ENCODE data around the gene ALPK1.
A peak's percentile ranks its signal among the peaks of the same experiment; 100 is the strongest.
"Not testable (repeated sequence)": the region's sequence is repeated elsewhere in the genome, so short reads cannot be mapped to it uniquely, and the experiment has no call there.

ALPK1 gene

GRCh38 chr4:112381996-112382692 lies 85.0 kb downstream of the ALPK1 start:
- peak; percentile 74 for DNase-seq

- DNase-seq, result no peak
Measured at GRCh38 chr4:112386071-112386470, 88.9 kb downstream of the ALPK1 start.

DNA sequence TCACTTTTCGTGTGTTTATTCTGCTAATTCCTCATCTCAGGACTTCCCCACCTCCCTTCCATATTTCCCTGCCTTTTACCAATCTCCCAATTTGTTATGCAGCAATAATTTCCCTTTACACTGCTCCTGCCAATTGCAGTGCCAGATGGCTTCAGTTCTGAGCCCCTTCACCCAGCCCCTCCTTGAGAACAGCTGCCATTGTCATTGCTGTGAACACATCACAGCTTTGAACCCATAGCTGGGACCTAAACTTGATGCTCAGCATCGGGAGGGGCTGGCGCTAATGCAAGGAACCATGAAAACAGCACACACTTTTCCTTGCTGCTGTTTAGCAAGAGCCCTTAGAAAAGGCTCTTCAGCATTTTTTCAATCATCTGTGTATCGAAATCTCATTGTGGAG lies 104.9 kb downstream of the ALPK1 start:
- no peak for DNase-seq

- no peak for DNase-seq
Measured at GRCh38 chr4:112403101-112403945, 106.2 kb downstream of the ALPK1 start.

- DNase-seq, result peak; percentile 16
Measured at GRCh38 chr4:112410364-112410763, 113.2 kb downstream of the ALPK1 start.

DNA sequence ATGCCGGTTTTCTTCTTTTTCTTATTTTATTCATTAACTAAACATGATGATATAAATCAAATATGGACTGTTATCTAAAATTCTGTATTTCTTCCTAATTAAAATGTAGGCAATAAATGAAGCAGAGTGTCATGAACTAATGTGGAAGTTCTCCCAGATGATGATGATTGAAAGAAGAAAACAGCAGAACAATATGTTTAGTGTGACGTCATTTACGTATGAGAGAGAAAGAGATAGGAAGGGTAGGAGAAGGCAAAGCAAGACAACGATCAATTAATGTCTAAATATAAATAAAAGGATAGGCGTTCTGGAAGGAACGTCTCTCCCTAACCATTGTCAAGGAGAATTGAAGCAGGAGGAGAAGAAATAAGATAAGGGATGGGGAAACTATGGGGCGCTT lies 113.6 kb downstream of the ALPK1 start:
- no peak for DNase-seq

DNA sequence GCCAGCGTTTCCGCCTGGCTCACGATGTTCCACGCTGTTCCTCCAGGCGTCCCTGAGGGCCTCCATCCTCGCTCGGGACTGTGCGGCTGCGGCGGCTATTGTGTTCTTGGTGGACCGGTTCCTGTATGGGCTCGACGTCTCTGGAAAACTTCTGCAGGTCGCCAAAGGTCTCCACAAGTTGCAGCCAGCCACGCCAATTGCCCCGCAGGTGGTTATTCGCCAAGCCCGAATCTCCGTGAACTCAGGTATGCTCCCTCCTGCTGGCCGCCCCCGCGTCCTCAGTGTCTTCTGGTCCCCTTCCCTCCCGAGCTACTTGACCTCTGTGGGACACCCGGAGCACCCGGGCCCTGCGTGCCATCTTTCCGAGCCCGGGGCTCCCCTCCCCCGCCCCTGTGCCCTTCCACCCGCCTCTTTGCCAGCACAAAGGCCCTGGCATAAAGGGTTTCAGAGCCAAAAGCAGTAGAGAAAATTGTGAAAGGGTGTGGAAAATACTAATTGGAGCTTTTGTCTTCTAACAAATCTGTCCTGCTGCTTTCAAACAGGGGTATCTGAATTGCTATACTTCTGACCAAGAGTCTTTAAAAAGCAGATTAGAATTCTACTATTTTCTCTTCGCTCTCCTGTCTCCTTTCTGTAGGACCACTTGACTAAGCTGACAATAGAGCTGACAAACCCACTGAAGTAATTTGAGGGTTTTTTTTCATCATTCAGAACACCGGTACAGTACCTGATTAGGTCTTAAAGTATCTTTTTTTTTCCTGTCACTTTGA lies 114.8 kb downstream of the ALPK1 start:
- no peak for DNase-seq

GRCh38 chr4:112416464-112416863 lies 119.3 kb downstream of the ALPK1 start:
- DNase-seq, result no peak

DNA sequence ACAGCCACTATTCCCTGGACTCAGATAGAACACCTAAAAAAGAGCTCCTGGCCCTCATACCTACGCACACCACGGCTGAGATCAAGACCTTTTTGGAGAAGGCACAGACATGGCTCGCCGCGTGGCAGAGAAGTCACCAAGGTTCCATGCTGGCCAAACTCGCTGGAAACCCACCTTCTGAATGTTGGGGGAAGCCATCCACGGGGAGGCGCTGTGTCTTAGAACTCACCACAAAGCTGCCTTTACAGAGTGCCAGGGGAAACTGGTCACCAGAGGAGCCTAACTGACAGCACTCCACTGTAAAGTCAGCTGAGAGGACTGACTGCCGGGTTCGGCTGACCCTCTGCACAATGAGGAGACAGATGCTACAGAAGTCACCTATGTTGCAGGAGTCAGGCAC lies 120.9 kb downstream of the ALPK1 start:
- DNase-seq, result no peak

DNA sequence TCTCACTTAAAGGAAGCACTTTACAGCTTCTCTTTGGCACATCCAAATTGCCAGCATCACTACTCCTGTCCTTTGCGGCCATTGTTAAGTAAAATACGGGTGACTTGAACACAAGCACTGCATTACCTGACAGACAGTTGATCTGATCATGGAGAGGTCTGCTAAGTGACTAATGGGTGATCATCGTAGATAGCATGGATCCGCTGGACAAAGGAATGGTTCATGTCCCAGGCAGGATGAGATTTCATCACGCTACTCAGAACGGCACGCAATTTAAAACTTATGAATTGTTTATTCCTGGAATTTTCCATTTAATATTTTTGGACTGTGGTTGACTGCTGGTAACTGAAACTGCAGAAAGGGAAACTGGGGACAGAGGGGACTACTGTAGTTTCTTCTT lies 124.7 kb downstream of the ALPK1 start:
- no peak for DNase-seq

GRCh38 chr4:112422644-112423043 lies 125.5 kb downstream of the ALPK1 start:
- no peak for DNase-seq

DNA sequence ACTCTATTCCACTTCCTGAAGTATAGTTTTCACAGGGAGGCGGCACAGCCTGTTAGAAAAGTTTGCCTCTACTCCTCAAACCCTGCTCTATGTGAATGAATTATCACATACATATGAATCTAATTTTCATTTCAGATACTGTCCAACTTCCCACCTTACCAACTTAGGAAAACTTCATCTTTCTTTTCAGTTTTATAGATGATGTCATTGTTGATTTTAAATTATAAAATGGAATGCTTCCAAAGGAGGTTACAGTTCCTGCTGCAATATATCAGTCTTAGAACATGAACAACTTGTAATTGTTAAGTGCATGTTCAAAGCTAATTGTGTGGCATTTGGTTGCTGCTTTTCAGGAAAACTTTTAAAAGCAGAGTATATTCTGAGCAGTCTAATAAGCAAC lies 126.4 kb downstream of the ALPK1 start:
- DNase-seq, result no peak

DNA sequence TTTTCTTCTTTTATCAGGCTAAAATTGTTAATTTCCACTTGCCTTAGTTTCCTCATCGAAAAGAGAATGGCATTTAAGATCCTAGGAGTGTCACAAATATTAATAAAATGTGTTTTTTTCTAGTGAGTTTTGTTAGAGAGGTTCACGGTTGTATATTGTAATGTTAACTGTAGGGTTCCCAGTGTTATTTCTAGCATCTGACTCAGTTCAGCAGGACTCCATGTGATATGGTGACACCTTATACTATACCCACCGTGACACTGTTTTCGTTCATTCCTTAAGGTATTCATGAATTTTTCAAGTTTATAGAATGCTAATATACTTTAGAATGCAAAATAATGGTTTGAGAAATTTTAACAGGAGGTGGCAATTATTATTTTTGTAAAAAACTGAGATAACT lies 128.7 kb downstream of the ALPK1 start:
- no peak for DNase-seq

DNA sequence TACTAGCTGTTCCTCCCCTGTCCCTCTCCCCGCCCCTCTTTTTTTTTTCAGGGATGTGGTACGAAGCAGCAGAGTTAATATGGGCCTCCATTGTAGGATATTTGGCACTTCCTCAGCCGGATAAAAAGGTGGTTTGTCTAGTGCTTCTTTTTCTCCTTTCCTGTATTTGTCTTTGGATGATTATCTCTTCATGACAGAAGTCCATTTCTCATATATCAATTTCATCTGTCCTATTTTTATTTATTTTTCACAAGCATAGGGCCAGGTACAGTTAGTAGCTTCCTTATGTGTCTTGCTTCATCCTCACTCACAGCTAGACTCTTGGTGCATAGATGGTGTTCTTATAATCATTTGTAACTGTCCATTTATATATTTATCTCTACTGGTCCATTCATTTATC lies 129.2 kb downstream of the ALPK1 start:
- no peak for DNase-seq

- no peak for DNase-seq
Measured at GRCh38 chr4:112431158-112431557, 134.0 kb downstream of the ALPK1 start.

- DNase-seq, result no peak
Measured at GRCh38 chr4:112436987-112437386, 139.8 kb downstream of the ALPK1 start.

GRCh38 chr4:112442226-112442625 lies 145.1 kb downstream of the ALPK1 start:
- DNase-seq, result not testable (repeated sequence)

DNA sequence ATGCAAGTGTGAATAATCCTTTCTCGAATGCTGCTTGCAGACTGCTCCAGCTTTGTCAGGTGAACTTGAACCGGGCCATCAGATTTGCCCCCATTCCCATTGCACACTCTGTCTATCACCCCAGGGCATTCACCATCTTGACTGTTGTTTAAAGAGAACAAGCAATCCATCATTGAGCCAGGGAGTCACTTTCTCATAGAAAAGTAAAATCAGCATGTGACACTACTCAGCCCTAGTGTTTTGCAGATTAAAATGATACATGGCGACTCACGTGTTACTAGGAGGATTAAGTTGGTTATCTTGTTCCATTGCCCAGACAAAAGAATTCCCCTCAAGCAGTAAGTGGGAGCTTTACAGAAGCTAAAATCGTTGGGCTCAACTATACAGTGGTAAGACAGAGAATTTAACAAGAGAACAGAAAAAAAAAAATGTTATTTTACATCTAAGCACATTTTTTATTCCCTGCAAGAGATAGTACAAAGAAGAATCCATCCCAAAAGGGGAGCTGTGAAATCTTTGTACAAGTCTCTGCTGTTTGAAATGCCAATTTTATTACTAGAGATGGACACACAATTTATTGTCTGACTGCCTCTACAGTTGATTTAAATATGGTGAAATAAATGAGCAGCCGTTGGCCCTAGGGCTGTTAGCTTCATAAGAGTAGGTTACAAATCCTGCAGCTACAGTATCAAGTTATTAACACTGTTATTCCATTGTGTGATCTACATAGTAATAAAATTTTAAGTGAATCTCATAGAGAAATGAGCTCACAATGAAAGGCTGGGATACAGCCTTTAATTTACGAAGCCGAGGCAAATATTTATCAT lies 151.3 kb downstream of the ALPK1 start:
- DNase-seq, result no peak

- no peak for DNase-seq
Measured at GRCh38 chr4:112449708-112450107, 152.5 kb downstream of the ALPK1 start.

GRCh38 chr4:112451104-112451503 lies 153.9 kb downstream of the ALPK1 start:
- no peak for DNase-seq

DNA sequence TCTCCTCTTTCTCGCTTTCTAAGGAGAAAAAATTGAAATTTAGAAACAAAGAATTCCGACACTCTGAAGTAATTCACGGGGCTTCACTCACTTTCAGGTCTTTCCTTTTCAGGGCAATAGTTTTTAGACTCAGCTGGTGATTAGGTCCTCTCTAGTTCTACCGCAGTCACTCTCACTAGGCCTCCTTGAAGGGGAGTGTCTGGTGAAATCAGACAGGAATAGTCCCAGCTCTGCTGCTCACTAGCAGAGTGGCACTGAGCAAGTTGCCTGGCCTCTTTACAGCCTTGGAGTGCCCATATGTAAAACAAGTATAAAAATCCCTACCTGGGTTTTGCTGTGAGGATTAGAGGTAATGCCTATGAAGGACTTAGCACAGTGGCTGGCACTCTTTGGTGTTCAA lies 154.7 kb downstream of the ALPK1 start:
- no peak for DNase-seq

DNA sequence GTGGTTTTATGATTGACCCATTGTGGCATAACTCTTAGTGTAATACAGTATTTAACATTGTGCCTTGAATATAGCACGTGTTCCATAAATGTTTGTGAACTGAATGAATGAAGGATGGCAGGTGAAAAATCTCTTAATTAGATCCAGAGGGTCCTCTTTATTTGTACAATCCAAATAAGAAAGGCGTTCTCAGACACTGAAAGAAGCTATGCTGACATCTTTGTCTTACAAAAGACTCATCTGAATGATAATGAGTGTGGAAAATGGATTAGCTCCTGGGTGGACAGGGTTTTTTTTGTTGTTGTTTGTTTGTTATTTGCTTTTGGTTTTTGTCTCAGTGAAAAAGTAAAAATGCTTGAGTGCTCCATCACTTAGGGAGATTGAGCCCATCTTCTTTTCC lies 156.2 kb downstream of the ALPK1 start:
- DNase-seq, result no peak

- DNase-seq, result no peak
Measured at GRCh38 chr4:112472318-112472717, 175.1 kb downstream of the ALPK1 start.
